ENCODE data around the gene ZMYND15.

Gene ZMYND15

GRCh38 chr17:4785311-4786105, 45.9 kb downstream of the ZMYND15 start:
- peak; percentile 22 for DNase-seq (ENCODE audit: low read depth, low spot score)

- peak; percentile 27 for DNase-seq (ENCODE audit: low read depth, low spot score)
Observed at GRCh38 chr17:4786106-4786511, 46.5 kb downstream of the ZMYND15 start, which contains the start of gene VMO1. Gene VMO1, minus strand, starts transcription at chr17:4786364. Its CDS starts 12 bp downstream, at chr17:4786352.

- peak; percentile 28 for DNase-seq (ENCODE audit: low read depth, low spot score)
Observed at GRCh38 chr17:4786516-4786915, 46.9 kb downstream of the ZMYND15 start.

GRCh38 chr17:4788159-4788806, 48.6 kb downstream of the ZMYND15 start:
- no peak for DNase-seq (ENCODE audit: low read depth, low spot score)

- peak; percentile 32 for DNase-seq (ENCODE audit: low read depth, low spot score)
Observed at GRCh38 chr17:4788807-4789700, 49.4 kb downstream of the ZMYND15 start, which contains the start of gene GLTPD2. Gene GLTPD2, plus strand, starts transcription at chr17:4788964. Its CDS starts 48 bp downstream, at chr17:4789012.

- DNase-seq (ENCODE audit: low read depth, low spot score) = no peak
Observed at GRCh38 chr17:4789701-4789950, 50.0 kb downstream of the ZMYND15 start.

- DNase-seq (ENCODE audit: low read depth, low spot score) = peak; percentile 94
Observed at GRCh38 chr17:4789951-4790704, 50.5 kb downstream of the ZMYND15 start.

GRCh38 chr17:4790705-4791088, 51.1 kb downstream of the ZMYND15 start:
- DNase-seq (ENCODE audit: low read depth, low spot score) = no peak

- DNase-seq (ENCODE audit: low read depth, low spot score) = no peak
Observed at GRCh38 chr17:4795168-4795567, 55.5 kb downstream of the ZMYND15 start.

All from astrocyte of the hippocampus (primary cell).